H1 (cell line): ENCODE data around the gene NHS. TPM values are rescaled to one million over a fixed set of nuclear protein-coding genes. Genes with fewer than 3 reads are reported as not detected.

ENCODE experiments used
- CTCF ChIA-PET: fragments of 300-600 bp; sonication (Branson Sonifier 250); formaldehyde crosslinking; loops from one replicate; lab custom pipeline; 2021; ENCODE audit not compliant: partially characterized antibody; lab: Charles Lee
- POLR2A ChIA-PET: fragments of 300-600 bp; sonication (Branson Sonifier 250); formaldehyde crosslinking; loops from one replicate; lab custom pipeline; 2021; ENCODE audit warnings: inconsistent platforms; ENCODE audit not compliant: partially characterized antibody; lab: Charles Lee
- DNase-seq, 2 experiments: peaks; one replicate each; pipeline versions ENCODE4 v3.0.0 to v3.0.0-alpha.2; 2010 to 2022; ENCODE audit warnings: low spot score in 2 of 2, low read depth in 1 of 2, mixed read lengths in 1 of 2
- FAIRE-seq: peaks from 2 replicates; lab custom pipeline; 2011; peaks lifted over from hg19 to GRCh38; lab: Jason Lieb, UNC
- H2AFZ ChIP-seq: 2 replicates; pipeline ENCODE4 v1.8.1; 2012; ENCODE audit warnings: low read length, inconsistent platforms
- H2AK5ac ChIP-seq: 2 replicates; pipeline ENCODE4 v1.6.1; 2013; ENCODE audit warnings: low read depth, low read length
- H2BK120ac ChIP-seq: replicated peaks from 2 replicates; pipeline ENCODE3; 2013; ENCODE audit warnings: low read depth, low read length, inconsistent platforms
- H2BK12ac ChIP-seq: 2 replicates; pipeline ENCODE4 v1.6.1; 2013; ENCODE audit warnings: low read depth, low read length
- H2BK15ac ChIP-seq: 2 replicates; pipeline ENCODE4 v1.6.1; 2013; ENCODE audit warnings: low read length
- H2BK20ac ChIP-seq: 2 replicates; pipeline ENCODE4 v1.6.1; 2013; ENCODE audit warnings: low read length
- H2BK5ac ChIP-seq: 2 replicates; pipeline ENCODE4 v1.6.1; 2013; ENCODE audit warnings: low read depth, low read length
- H3K14ac ChIP-seq: 2 replicates; pipeline ENCODE4 v1.6.1; 2013; ENCODE audit warnings: inconsistent platforms; ENCODE audit not compliant: insufficient read length
- H3K18ac ChIP-seq: 2 replicates; pipeline ENCODE4 v1.6.1; 2013; ENCODE audit warnings: low read length; ENCODE audit errors: extremely low read depth
- H3K23ac ChIP-seq: 2 replicates; pipeline ENCODE4 v1.6.1; 2013; ENCODE audit warnings: inconsistent platforms; ENCODE audit not compliant: insufficient read length
- H3K23me2 ChIP-seq: 2 replicates; pipeline ENCODE4 v1.6.1; 2013; ENCODE audit warnings: low read depth, low read length
- H3K27ac ChIP-seq: 2 replicates; pipeline ENCODE4 v1.6.1; 2011; ENCODE audit warnings: low read depth, low read length, inconsistent platforms
- H3K27me3 ChIP-seq, 4 experiments: replicated peaks in 1 of 4; 1 replicate in 1 of 4; 2 replicates in 3 of 4; pipeline versions ENCODE4 v1.6.1 to v1.8.1; 2011 to 2013; ENCODE audit warnings: low read length in 3 of 4, mild to moderate bottlenecking in 3 of 4, inconsistent platforms in 2 of 4, mixed read lengths in 2 of 4, moderate library complexity in 1 of 4; ENCODE audit not compliant: control insufficient read depth in 3 of 4, insufficient read depth in 3 of 4; ENCODE audit errors: extremely low read depth in 1 of 4
- H3K36me3 ChIP-seq, 4 experiments: 2 replicates each; pipeline versions ENCODE4 v1.6.1 to v1.8.1; 2011 to 2013; ENCODE audit warnings: mild to moderate bottlenecking in 4 of 4, low read length in 3 of 4, moderate library complexity in 2 of 4, control low read depth in 1 of 4, inconsistent platforms in 1 of 4; ENCODE audit not compliant: insufficient read depth in 4 of 4, control insufficient read depth in 2 of 4
- H3K4ac ChIP-seq: replicated peaks from 2 replicates; pipeline ENCODE3; 2013; ENCODE audit warnings: low read length, low read depth, mixed read lengths, inconsistent platforms; ENCODE audit not compliant: insufficient read length
- H3K4me1 ChIP-seq, 4 experiments: replicated peaks in 1 of 4; 1 replicate in 1 of 4; 2 replicates in 3 of 4; pipeline versions ENCODE4 v1.6.1 to v1.8.1; 2011 to 2013; ENCODE audit warnings: low read length in 3 of 4, inconsistent platforms in 2 of 4, mixed read lengths in 1 of 4; ENCODE audit not compliant: insufficient read depth in 4 of 4, control insufficient read depth in 3 of 4
- H3K4me2 ChIP-seq, 2 experiments: 2 replicates each; pipeline versions ENCODE4 v1.6.1 to v1.8.1; 2011 to 2013; ENCODE audit warnings: low read depth in 2 of 2, low read length in 2 of 2, control low read depth in 1 of 2, inconsistent platforms in 1 of 2, mild to moderate bottlenecking in 1 of 2; ENCODE audit not compliant: insufficient read depth in 1 of 2
- H3K4me3 ChIP-seq, 4 experiments: fragments of 200-600, 300-600 bp in 1 of 4; sonication (generic), shearing (Covaris generic), sonication (Bioruptor Twin) in 1 of 4; 2 replicates each; pipeline versions ENCODE4 v1.5.1 to v1.8.1; 2011 to 2016; ENCODE audit warnings: low read length in 4 of 4, low read depth in 3 of 4, control low read depth in 2 of 4, inconsistent platforms in 2 of 4, mild to moderate bottlenecking in 2 of 4, mixed read lengths in 1 of 4, moderate library complexity in 1 of 4; ENCODE audit not compliant: insufficient read depth in 2 of 4; ENCODE audit errors: extremely low read depth in 1 of 4
- H3K56ac ChIP-seq: replicated peaks from 2 replicates; pipeline ENCODE3; 2013; ENCODE audit warnings: low read depth, mild to moderate bottlenecking, mixed read lengths, low read length, inconsistent platforms; ENCODE audit not compliant: insufficient read length
- H3K79me1 ChIP-seq: 2 replicates; pipeline ENCODE4 v1.6.1; 2013; ENCODE audit warnings: low read depth, low read length, control low read depth
- H3K79me2 ChIP-seq, 2 experiments: 2 replicates each; pipeline versions ENCODE4 v1.6.1 to v1.8.1; 2012 to 2013; ENCODE audit warnings: low read length in 2 of 2, mild to moderate bottlenecking in 2 of 2, inconsistent platforms in 1 of 2; ENCODE audit not compliant: insufficient read depth in 2 of 2, control insufficient read depth in 1 of 2
- H3K9ac ChIP-seq, 4 experiments: replicated peaks in 1 of 4; 1 replicate in 1 of 4; 2 replicates in 3 of 4; pipeline versions ENCODE4 v1.6.1 to v1.8.1; 2011 to 2013; ENCODE audit warnings: low read depth in 3 of 4, low read length in 3 of 4, control low read depth in 2 of 4, mild to moderate bottlenecking in 2 of 4, moderate library complexity in 2 of 4, inconsistent platforms in 1 of 4; ENCODE audit errors: extremely low read depth in 1 of 4
- H3K9me3 ChIP-seq, 2 experiments: 2 replicates each; pipeline versions ENCODE4 v1.6.1 to v1.8.1; 2012 to 2013; ENCODE audit warnings: mild to moderate bottlenecking in 2 of 2, moderate library complexity in 2 of 2, control low read depth in 1 of 2, inconsistent platforms in 1 of 2, low read depth in 1 of 2, low read length in 1 of 2, mixed read lengths in 1 of 2; ENCODE audit not compliant: insufficient read depth in 2 of 2
- H4K20me1 ChIP-seq, 2 experiments: replicated peaks in 1 of 2; 2 replicates each; pipeline versions ENCODE3 to v1.8.1; 2011 to 2013; ENCODE audit warnings: inconsistent platforms in 2 of 2, low read length in 2 of 2, mild to moderate bottlenecking in 1 of 2; ENCODE audit not compliant: insufficient read depth in 2 of 2, control insufficient read depth in 1 of 2
- H4K5ac ChIP-seq: 2 replicates; pipeline ENCODE4 v1.6.1; 2013; ENCODE audit warnings: low read length, low read depth, mixed read lengths, inconsistent platforms; ENCODE audit not compliant: insufficient read length
- H4K8ac ChIP-seq: 2 replicates; pipeline ENCODE4 v1.8.0; 2013; ENCODE audit warnings: mild to moderate bottlenecking, moderate library complexity, low read length, inconsistent platforms; ENCODE audit not compliant: insufficient read depth; ENCODE audit errors: extremely low read depth
- H4K91ac ChIP-seq: replicated peaks from 2 replicates; pipeline ENCODE3; 2013; ENCODE audit warnings: low read length, mixed read lengths, inconsistent platforms; ENCODE audit not compliant: insufficient read length
- HDAC6 ChIP-seq: IDR thresholded peaks from one replicate; pipeline ENCODE4 v1.7.1; 2012; ENCODE audit warnings: low read depth, mild to moderate bottlenecking, inconsistent platforms, low read length, moderate library complexity
- KDM4A ChIP-seq: IDR thresholded peaks from one replicate; pipeline ENCODE4 v1.7.1; 2012; ENCODE audit warnings: low read depth, mild to moderate bottlenecking, moderate library complexity, low read length, inconsistent platforms; ENCODE audit not compliant: severe bottlenecking
- RFX5 ChIP-seq: IDR thresholded peaks from 2 replicates; pipeline ENCODE4 v1.6.1; 2011; ENCODE audit warnings: low read depth, low read length, improper control_type of control experiment, borderline replicate concordance
- RNF2 ChIP-seq: fragments of 200-900, 300-1000 bp; sonication (generic); IDR thresholded peaks from 2 replicates; pipeline ENCODE4 v1.7.1; 2016; ENCODE audit warnings: borderline replicate concordance, low read depth, mild to moderate bottlenecking, antibody characterized with exemption, low read length; ENCODE audit not compliant: poor library complexity, severe bottlenecking; ENCODE audit errors: missing control alignments
- SIN3A ChIP-seq, 2 experiments: IDR thresholded peaks in 1 of 2; conservative IDR thresholded peaks in 1 of 2; 2 replicates each; pipeline ENCODE4 v1.6.1; 2011 to 2012; ENCODE audit warnings: low read length in 2 of 2, improper control_type of control experiment in 1 of 2, low read depth in 1 of 2, mild to moderate bottlenecking in 1 of 2
- TBP ChIP-seq: IDR thresholded peaks from 2 replicates; pipeline ENCODE4 v1.6.1; 2011; ENCODE audit warnings: low read depth, low read length, improper control_type of control experiment
- WGBS, 2 experiments: shearing (Covaris generic) in 1 of 2; methylation state at CpG; one replicate each; pipeline versions ENCODE4 v1.1.6 to v1.1.7; 2013 to 2015; ENCODE audit warnings: low lambda C conversion rate in 2 of 2, mixed read lengths in 2 of 2, inconsistent platforms in 1 of 2, low coverage in 1 of 2, missing lambda C conversion rate in 1 of 2; ENCODE audit not compliant: insufficient replicate concordance in 2 of 2, insufficient coverage in 1 of 2, insufficient read length in 1 of 2; ENCODE audit errors: extremely low coverage in 1 of 2, missing lambda C conversion rate in 1 of 2; 5-methylcytosine and 5-hydroxymethylcytosine counted together
- polyA plus RNA-seq, 7 experiments: library from polyadenylated mRNA; depleted of rRNA in 3 of 7; stranded (reverse) in 5 of 7; unstranded in 2 of 7; fragments of >200 nt in 5 of 7; fragments of 200-250 nt in 2 of 7; gene quantifications; 1 replicate in 5 of 7; 2 replicates in 1 of 7; 4 replicates in 1 of 7; pipeline versions ENCODE4 v1.2.1 to v1.2.3, GENCODE V29; 2011 to 2013; ENCODE audit warnings: missing spikeins in 2 of 7, mixed read lengths in 2 of 7
- total RNA-seq: library from RNA; stranded (reverse); fragmentation: NEBNext Ultra II Directional; extraction: Animal tissue kit (Norgen Biotek cat#: 25700); gene quantifications from 2 replicates; pipeline ENCODE4 v1.2.1, GENCODE V29; 2021

The NHS gene
- total and polyA plus RNA-seq, 2 of the 8 experiments (the other 6 are each of a cell fraction or from before 2014, with no cell fraction given) = 2.2 to 6.7 TPM

GRCh38 chrX:17732138-17732783, 357.3 kb downstream of the NHS start:
- no peaks in the 10 kb centered on the region for H3K4me1 ChIP-seq
- WGBS, 2 experiments = 95% methylated on average over 14 of the region's 16 CpGs; no CpG with 5 or more reads in 1 of the 2 experiments
- no peak overlapping the region for H2BK15ac ChIP-seq
- H2BK20ac ChIP-seq = no peak overlapping the region
- H3K56ac ChIP-seq = no peak overlapping the region
- H2BK12ac ChIP-seq = no peak overlapping the region
- H2AFZ ChIP-seq = no peak overlapping the region
- no peak overlapping the region for H3K9ac ChIP-seq
- H3K79me1 ChIP-seq = no peaks in the 10 kb centered on the region
- CTCF ChIA-PET = no interaction called here
- H3K23me2 ChIP-seq = no peaks in the 10 kb centered on the region
- no peak overlapping the region for H3K27ac ChIP-seq
- H4K8ac ChIP-seq = no peak overlapping the region
- no peak for DNase-seq
- no peak overlapping the region for H4K91ac ChIP-seq
- TF ChIP-seq RNF2 = no peak
- no peak for TF ChIP-seq HDAC6
- TF ChIP-seq RFX5 = no peak
- no peak for TF ChIP-seq TBP
- TF ChIP-seq KDM4A = no peak
- no peak for TF ChIP-seq SIN3A (conservative IDR thresholded peaks at IDR 0.05 in 1 of 2, IDR thresholded peaks at IDR 0.05 in 1 of 2; ENCODE audit: low read depth in 1 of 2, low read length in 2 of 2)
- H3K9me3 ChIP-seq = no peaks in the 10 kb centered on the region
- no peaks in the 10 kb centered on the region for H4K20me1 ChIP-seq
- no peak overlapping the region for H3K4me2 ChIP-seq
- no peak overlapping the region for H2BK120ac ChIP-seq
- no peak overlapping the region for H3K4me3 ChIP-seq
- H3K36me3 ChIP-seq = no peaks in the 10 kb centered on the region
- POLR2A ChIA-PET = no interaction called here
- H3K14ac ChIP-seq = no peak overlapping the region
- no peak overlapping the region for H4K5ac ChIP-seq
- FAIRE-seq = no peak
- H2BK5ac ChIP-seq = no peak overlapping the region
- H3K23ac ChIP-seq = no peak overlapping the region
- no peak overlapping the region for H3K4ac ChIP-seq
- no peaks in the 10 kb centered on the region for H3K27me3 ChIP-seq
- no peak overlapping the region for H3K18ac ChIP-seq
- no peak overlapping the region for H2AK5ac ChIP-seq
- no peaks in the 10 kb centered on the region for H3K79me2 ChIP-seq
